PFSK-1 (cell line): Measurements from ENCODE around the gene IGFBP5.

Source experiments
- FOXP2 ChIP-seq: optimal IDR thresholded peaks from 2 replicates; pipeline ENCODE3; 2011; ENCODE audit warnings: borderline replicate concordance, control low read depth, inconsistent platforms; ENCODE audit not compliant: insufficient read depth; ENCODE audit errors: extremely low read length, extremely low read depth
- POLR2AphosphoS5 ChIP-seq: IDR thresholded peaks from 2 replicates; pipeline ENCODE4 v1.6.1; 2012; ENCODE audit warnings: low read depth, mild to moderate bottlenecking, control low read depth, low read length, moderate library complexity
- REST ChIP-seq, 2 experiments: IDR thresholded peaks; 2 replicates each; pipeline versions ENCODE4 v1.6.1 to v1.8.0; 2011 to 2012; ENCODE audit warnings: low read depth in 2 of 2, low read length in 2 of 2, control low read depth in 1 of 2, inconsistent platforms in 1 of 2, mild to moderate bottlenecking in 1 of 2, moderate library complexity in 1 of 2; ENCODE audit not compliant: insufficient read depth in 1 of 2
- SIN3A ChIP-seq: IDR thresholded peaks from 2 replicates; pipeline ENCODE4 v1.6.1; 2012; ENCODE audit warnings: mild to moderate bottlenecking, low read length, moderate library complexity, borderline replicate concordance; ENCODE audit not compliant: insufficient read depth
- TAF1 ChIP-seq: IDR thresholded peaks from 2 replicates; pipeline ENCODE4 v1.6.1; 2012; ENCODE audit warnings: low read length, control low read depth, borderline replicate concordance; ENCODE audit not compliant: insufficient read depth

- no peak for TF ChIP-seq TAF1
- no peak for TF ChIP-seq SIN3A
- TF ChIP-seq REST (IDR thresholded peaks at IDR 0.05; ENCODE audit: insufficient read depth in 1 of 2, low read depth in 2 of 2, low read length in 2 of 2) = no peak
- TF ChIP-seq POLR2AphosphoS5 = no peak
- no peak for TF ChIP-seq FOXP2
Measured at GRCh38 chr2:216711348-216711747, 16.0 kb upstream of the IGFBP5 start.
